Kidney epithelial cell (primary cell): Measurements from ENCODE around the gene FAM81B. TPM values are rescaled to one million over a fixed set of nuclear protein-coding genes. Genes with fewer than 3 reads are reported as not detected.

Source experiments
- DNase-seq: peaks from one replicate; pipeline ENCODE4 v3.0.0-alpha.2; 2010; ENCODE audit warnings: low read depth
- H3K27me3 ChIP-seq: 2 replicates; pipeline ENCODE4 v1.6.0; 2011; ENCODE audit warnings: low read length; ENCODE audit not compliant: control insufficient read depth, insufficient read depth
- H3K36me3 ChIP-seq: 2 replicates; pipeline ENCODE4 v1.5.1; 2011; ENCODE audit warnings: low read length; ENCODE audit not compliant: control insufficient read depth, insufficient read depth
- H3K4me3 ChIP-seq: 2 replicates; pipeline ENCODE4 v1.5.1; 2011; ENCODE audit warnings: low read depth, mild to moderate bottlenecking, control low read depth, low read length
- CTCF ChIP-seq: IDR thresholded peaks from 2 replicates; pipeline ENCODE4 v1.5.1; 2011; ENCODE audit warnings: mild to moderate bottlenecking, moderate library complexity, low read length, control low read depth, inconsistent platforms; ENCODE audit not compliant: insufficient read depth, poor library complexity, severe bottlenecking
- total RNA-seq: library from RNA; depleted of rRNA; stranded (reverse); fragments of >200 nt; gene quantifications from 2 replicates; pipeline ENCODE4 v1.2.3, GENCODE V29; 2015

The FAM81B gene
- total RNA-seq, 1 donor from 2014 or later = 0.75 TPM

DNA sequence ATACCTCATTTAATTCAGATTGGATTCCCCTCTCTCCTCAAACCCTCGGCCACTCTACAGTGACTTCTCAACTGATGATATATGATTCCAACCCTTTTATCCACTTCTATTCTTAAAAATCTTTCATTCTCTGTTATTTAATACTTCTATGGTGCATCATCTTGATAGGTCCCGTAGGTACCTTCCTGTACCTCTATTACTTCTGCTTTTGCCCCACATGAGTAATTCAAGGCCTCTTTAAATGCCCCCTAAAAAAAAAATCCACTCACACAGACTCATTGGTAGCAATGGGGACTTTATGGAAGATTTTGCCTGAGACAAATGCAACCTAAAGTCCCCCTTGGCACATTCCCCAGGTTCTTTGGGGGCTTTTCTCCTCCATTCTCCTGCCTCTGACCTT lies 54.3 kb downstream of the FAM81B start:
- no peaks in the 10 kb centered on the region for H3K36me3 ChIP-seq
- TF ChIP-seq CTCF = no peak
- H3K27me3 ChIP-seq = no peaks in the 10 kb centered on the region
- DNase-seq = no peak
- H3K4me3 ChIP-seq = no peak overlapping the region

- peak; percentile 71 for DNase-seq
- Histone ChIP-seq H3K36me3 (no peaks in the 10 kb centered on the region), H3K27me3 (no peaks in the 10 kb centered on the region), H3K4me3 (no peak overlapping the region)
- TF ChIP-seq CTCF = no peak
These were observed 54.8 kb downstream of the FAM81B start for GRCh38 chr5:95445995-95446394.

- H3K4me3 ChIP-seq = no peak overlapping the region
- H3K36me3 ChIP-seq = no peaks in the 10 kb centered on the region
- DNase-seq = peak; percentile 90
- TF ChIP-seq CTCF = no peak
- no peaks in the 10 kb centered on the region for H3K27me3 ChIP-seq
These were observed 55.5 kb downstream of the FAM81B start for GRCh38 chr5:95446560-95447221.

GRCh38 chr5:95447961-95448360 lies 56.8 kb downstream of the FAM81B start:
- TF ChIP-seq CTCF = no peak
- Histone ChIP-seq H3K36me3 (no peaks in the 10 kb centered on the region), H3K27me3 (no peaks in the 10 kb centered on the region), H3K4me3 (no peak overlapping the region)
- DNase-seq = no peak

DNA sequence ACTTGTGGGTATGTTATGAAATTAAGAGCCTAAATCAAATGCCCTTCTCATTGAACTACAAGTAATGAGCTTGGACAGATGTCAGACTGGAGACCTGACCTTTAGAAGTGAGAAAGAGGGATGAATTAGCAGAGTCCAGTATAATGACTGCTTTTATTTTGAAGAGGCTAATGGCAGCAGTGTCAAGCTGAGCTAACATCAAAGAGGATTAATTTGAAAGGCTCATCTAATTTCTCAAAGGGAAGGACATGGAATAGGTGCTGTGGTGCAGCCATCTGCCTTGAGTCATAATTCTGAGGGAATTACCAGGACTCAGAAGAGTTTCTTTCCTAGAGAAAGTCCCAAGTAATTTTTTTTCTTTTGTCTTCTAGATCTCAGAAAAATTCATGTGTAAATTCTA lies 57.6 kb downstream of the FAM81B start:
- H3K36me3 ChIP-seq = no peaks in the 10 kb centered on the region
- H3K27me3 ChIP-seq = no peaks in the 10 kb centered on the region
- H3K4me3 ChIP-seq = no peak overlapping the region
- no peak for DNase-seq
- no peak for TF ChIP-seq CTCF

DNA sequence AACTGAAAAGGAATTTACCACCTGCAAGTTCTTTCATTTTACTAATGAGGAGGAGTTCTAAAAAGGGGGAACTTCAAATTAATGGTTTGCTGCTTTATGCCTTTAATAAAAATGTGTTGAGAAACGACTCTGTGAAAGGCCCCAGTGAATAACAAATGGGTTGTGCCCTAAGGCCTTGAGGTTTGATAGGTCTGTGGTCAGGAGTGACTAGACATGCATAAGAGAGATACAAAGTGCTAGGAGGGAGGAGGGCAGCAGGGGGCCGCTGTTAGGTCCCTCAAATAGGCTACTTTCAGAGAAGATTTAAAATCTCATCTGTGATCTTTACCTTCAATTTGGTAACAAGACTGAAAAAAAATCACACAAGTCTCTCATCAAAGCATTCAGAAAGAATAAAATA lies 58.3 kb downstream of the FAM81B start:
- DNase-seq = no peak

More for the DNA sequence above, 58.3 kb downstream of the FAM81B start:
- H3K4me3 ChIP-seq = no peak overlapping the region
- no peak for TF ChIP-seq CTCF
- no peaks in the 10 kb centered on the region for H3K36me3 ChIP-seq
- no peaks in the 10 kb centered on the region for H3K27me3 ChIP-seq
